ENCODE results near the gene TULP4.

Gene TULP4

DNA sequence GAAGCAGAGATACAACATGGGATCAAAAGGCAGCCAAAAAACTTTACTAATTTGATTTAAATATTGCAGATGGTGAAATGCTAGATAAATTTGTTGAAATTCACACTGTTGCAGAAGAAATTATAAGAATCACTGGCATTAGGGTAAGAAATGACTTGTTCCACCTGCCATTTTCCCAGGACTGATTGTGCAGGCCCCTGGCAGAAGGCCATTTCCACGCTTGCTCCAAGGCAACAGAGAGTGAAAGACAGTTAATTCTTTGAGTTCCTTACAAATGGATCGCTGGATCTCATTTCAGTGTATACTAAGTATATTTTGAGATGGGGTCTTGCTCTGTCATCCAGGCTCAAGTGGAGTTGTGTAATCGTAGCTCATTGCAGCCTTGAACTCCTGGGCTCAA lies 180.6 kb downstream of the TULP4 start:
- no peaks in the 10 kb centered on the region for H3K9me3 ChIP-seq (ENCODE audit: insufficient read depth, low read depth, low read length)
- TF ChIP-seq EZH2phosphoT487 (IDR thresholded peaks at IDR 0.05; ENCODE audit: borderline replicate concordance), result no peak
- TF ChIP-seq, protein P1, sequence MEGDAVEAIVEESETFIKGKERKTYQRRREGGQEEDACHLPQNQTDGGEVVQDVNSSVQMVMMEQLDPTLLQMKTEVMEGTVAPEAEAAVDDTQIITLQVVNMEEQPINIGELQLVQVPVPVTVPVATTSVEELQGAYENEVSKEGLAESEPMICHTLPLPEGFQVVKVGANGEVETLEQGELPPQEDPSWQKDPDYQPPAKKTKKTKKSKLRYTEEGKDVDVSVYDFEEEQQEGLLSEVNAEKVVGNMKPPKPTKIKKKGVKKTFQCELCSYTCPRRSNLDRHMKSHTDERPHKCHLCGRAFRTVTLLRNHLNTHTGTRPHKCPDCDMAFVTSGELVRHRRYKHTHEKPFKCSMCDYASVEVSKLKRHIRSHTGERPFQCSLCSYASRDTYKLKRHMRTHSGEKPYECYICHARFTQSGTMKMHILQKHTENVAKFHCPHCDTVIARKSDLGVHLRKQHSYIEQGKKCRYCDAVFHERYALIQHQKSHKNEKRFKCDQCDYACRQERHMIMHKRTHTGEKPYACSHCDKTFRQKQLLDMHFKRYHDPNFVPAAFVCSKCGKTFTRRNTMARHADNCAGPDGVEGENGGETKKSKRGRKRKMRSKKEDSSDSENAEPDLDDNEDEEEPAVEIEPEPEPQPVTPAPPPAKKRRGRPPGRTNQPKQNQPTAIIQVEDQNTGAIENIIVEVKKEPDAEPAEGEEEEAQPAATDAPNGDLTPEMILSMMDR (conservative IDR thresholded peaks at IDR 0.05; ENCODE audit: low read length), result no peak
- H4K20me1 ChIP-seq (ENCODE audit: insufficient read depth, low read length, poor library complexity, severe bottlenecking), result no peaks in the 10 kb centered on the region
- no peak overlapping the region for H3K4me2 ChIP-seq (ENCODE audit: low read depth, low read length, poor library complexity, severe bottlenecking)
- no peaks in the 10 kb centered on the region for H3K36me3 ChIP-seq (ENCODE audit: insufficient read depth, low read length)
- H3K27me3 ChIP-seq (ENCODE audit: insufficient read depth, low read length, poor library complexity, severe bottlenecking), result no peaks in the 10 kb centered on the region
- H3K4me3 ChIP-seq (ENCODE audit: low read length, poor library complexity, severe bottlenecking), result no peak overlapping the region
- no peaks in the 10 kb centered on the region for H3F3A ChIP-seq (ENCODE audit: low read depth)
- no peak overlapping the region for H3K9ac ChIP-seq (ENCODE audit: low read depth, low read length, poor library complexity, severe bottlenecking)
- no peaks in the 10 kb centered on the region for H3K79me2 ChIP-seq (ENCODE audit: insufficient read depth, low read length)
- no peaks in the 10 kb centered on the region for H3K4me1 ChIP-seq (ENCODE audit: insufficient read depth, low read length, poor library complexity, severe bottlenecking)
- H2AFZ ChIP-seq (ENCODE audit: low read length), result no peak overlapping the region
- H3K9me2 ChIP-seq (replicated peaks; ENCODE audit: low read depth, low read length), result no peaks in the 10 kb centered on the region

DNA sequence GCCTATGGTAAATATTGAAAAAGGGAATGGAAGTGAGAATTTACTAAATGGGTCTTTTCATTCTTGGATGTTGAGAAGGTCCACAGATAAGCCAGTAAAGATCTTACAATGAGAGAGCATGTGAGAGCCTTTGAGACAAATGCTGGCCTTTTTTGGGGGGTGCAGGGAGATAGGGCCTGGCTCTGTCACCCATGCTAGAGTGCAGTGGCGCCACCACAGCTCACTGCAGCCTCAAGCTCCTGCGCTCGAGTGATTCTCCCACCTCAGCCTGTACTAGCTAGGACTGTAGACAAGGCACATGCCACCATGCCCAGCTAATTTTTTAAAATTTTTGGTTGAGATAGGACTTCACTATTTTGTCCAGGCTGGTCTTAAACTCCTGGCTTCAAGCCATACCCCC lies 184.4 kb downstream of the TULP4 start:
- no peaks in the 10 kb centered on the region for H3K36me3 ChIP-seq (ENCODE audit: insufficient read depth, low read length)
- H3K4me3 ChIP-seq (ENCODE audit: low read length, poor library complexity, severe bottlenecking), result no peak overlapping the region
- no peak overlapping the region for H3K9ac ChIP-seq (ENCODE audit: low read depth, low read length, poor library complexity, severe bottlenecking)
- no peak overlapping the region for H2AFZ ChIP-seq (ENCODE audit: low read length)
- no peaks in the 10 kb centered on the region for H3K9me3 ChIP-seq (ENCODE audit: insufficient read depth, low read depth, low read length)
- no peaks in the 10 kb centered on the region for H3K79me2 ChIP-seq (ENCODE audit: insufficient read depth, low read length)
- no peaks in the 10 kb centered on the region for H3K27me3 ChIP-seq (ENCODE audit: insufficient read depth, low read length, poor library complexity, severe bottlenecking)
- H4K20me1 ChIP-seq (ENCODE audit: insufficient read depth, low read length, poor library complexity, severe bottlenecking), result no peaks in the 10 kb centered on the region
- no peaks in the 10 kb centered on the region for H3K9me2 ChIP-seq (replicated peaks; ENCODE audit: low read depth, low read length)
- no peaks in the 10 kb centered on the region for H3K4me1 ChIP-seq (ENCODE audit: insufficient read depth, low read length, poor library complexity, severe bottlenecking)
- no peak overlapping the region for H3K4me2 ChIP-seq (ENCODE audit: low read depth, low read length, poor library complexity, severe bottlenecking)
- no peak for TF ChIP-seq EZH2phosphoT487 (IDR thresholded peaks at IDR 0.05; ENCODE audit: borderline replicate concordance)
- TF ChIP-seq, protein P1 (conservative IDR thresholded peaks at IDR 0.05; ENCODE audit: low read length), result peak; percentile 35
- no peaks in the 10 kb centered on the region for H3F3A ChIP-seq (ENCODE audit: low read depth)

DNA sequence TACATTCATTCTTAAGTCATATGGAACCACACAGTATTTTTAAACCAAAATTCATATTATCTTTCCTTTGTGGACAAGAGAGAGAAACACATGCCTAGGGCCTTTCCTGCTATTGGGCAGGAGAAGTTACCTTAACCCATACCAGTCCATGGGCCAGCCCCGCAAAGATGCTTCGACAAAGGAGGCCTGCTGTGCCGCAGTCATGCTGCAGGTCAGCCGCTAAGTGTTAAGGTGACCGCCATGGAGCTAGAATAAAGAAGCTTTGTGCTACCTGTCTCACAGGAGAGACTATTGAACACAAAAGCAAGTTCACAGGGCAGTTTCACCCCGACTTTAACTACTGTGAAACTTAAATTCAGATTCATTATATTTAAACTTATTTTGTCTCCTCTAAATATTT lies 185.4 kb downstream of the TULP4 start:
- H3K79me2 ChIP-seq (ENCODE audit: insufficient read depth, low read length), result no peaks in the 10 kb centered on the region
- H3K9ac ChIP-seq (ENCODE audit: low read depth, low read length, poor library complexity, severe bottlenecking), result no peak overlapping the region
- no peaks in the 10 kb centered on the region for H3K4me1 ChIP-seq (ENCODE audit: insufficient read depth, low read length, poor library complexity, severe bottlenecking)
- H3K9me2 ChIP-seq (replicated peaks; ENCODE audit: low read depth, low read length), result no peaks in the 10 kb centered on the region
- no peak overlapping the region for H2AFZ ChIP-seq (ENCODE audit: low read length)
- no peak for TF ChIP-seq EZH2phosphoT487 (IDR thresholded peaks at IDR 0.05; ENCODE audit: borderline replicate concordance)
- TF ChIP-seq, protein P1 (conservative IDR thresholded peaks at IDR 0.05; ENCODE audit: low read length), result no peak
- H3K36me3 ChIP-seq (ENCODE audit: insufficient read depth, low read length), result no peaks in the 10 kb centered on the region
- H4K20me1 ChIP-seq (ENCODE audit: insufficient read depth, low read length, poor library complexity, severe bottlenecking), result no peaks in the 10 kb centered on the region
- H3K27me3 ChIP-seq (ENCODE audit: insufficient read depth, low read length, poor library complexity, severe bottlenecking), result no peaks in the 10 kb centered on the region
- H3K9me3 ChIP-seq (ENCODE audit: insufficient read depth, low read depth, low read length), result no peaks in the 10 kb centered on the region
- H3F3A ChIP-seq (ENCODE audit: low read depth), result no peaks in the 10 kb centered on the region
- H3K4me2 ChIP-seq (ENCODE audit: low read depth, low read length, poor library complexity, severe bottlenecking), result no peak overlapping the region
- no peak overlapping the region for H3K4me3 ChIP-seq (ENCODE audit: low read length, poor library complexity, severe bottlenecking)

Data from Loucy (cell line).